Testis (tissue), 3 donors: Measurements from ENCODE around the gene TNRC6A. TPM values are rescaled to one million over a fixed set of nuclear protein-coding genes. Genes with fewer than 3 reads are reported as not detected.
A peak's percentile ranks its signal among the peaks of the same experiment; 100 is the strongest.
"Not testable (repeated sequence)": the region's sequence is repeated elsewhere in the genome, so short reads cannot be mapped to it uniquely, and the experiment has no call there.

Experiments
- DNase-seq: peaks from one replicate; pipeline ENCODE4 v3.0.0-alpha.2; 2019
- H3K27ac ChIP-seq, 2 donors: fragments of 200-600 bp; sonication (generic); one replicate each; pipeline ENCODE4 v1.5.1; 2019
- H3K27me3 ChIP-seq: fragments of 200-600 bp; sonication (generic); one replicate; pipeline ENCODE4 v1.5.1; 2019
- H3K36me3 ChIP-seq: fragments of 200-600 bp; sonication (generic); one replicate; pipeline ENCODE4 v1.5.1; 2017; ENCODE audit warnings: low read depth; ENCODE audit errors: missing control alignments
- H3K4me1 ChIP-seq: fragments of 200-600 bp; sonication (generic); one replicate; pipeline ENCODE4 v1.5.1; 2019
- H3K4me3 ChIP-seq, 2 donors: fragments of 200-600 bp; sonication (generic); one replicate each; pipeline ENCODE4 v1.5.1; 2017 to 2019
- H3K9me3 ChIP-seq: fragments of 200-600 bp; sonication (generic); one replicate; pipeline ENCODE4 v1.5.1; 2017
- CTCF ChIP-seq, 3 experiments: fragments of 450-650 bp in 2 of 3; fragments of 200-600 bp in 1 of 3; sonication (generic) in 1 of 3; IDR thresholded peaks; one replicate each; pipeline ENCODE4 v1.5.1; 2016 to 2019; ENCODE audit warnings: antibody characterized with exemption in 3 of 3, mild to moderate bottlenecking in 2 of 3, moderate library complexity in 1 of 3
- POLR2A ChIP-seq: fragments of 450-650 bp; IDR thresholded peaks from one replicate; pipeline ENCODE4 v1.6.1; 2017; ENCODE audit warnings: antibody characterized with exemption, mild to moderate bottlenecking, moderate library complexity
- WGBS, 2 donors: methylation state at CpG; one replicate each; pipeline ENCODE4 v1.1.5; 2018; 5-methylcytosine and 5-hydroxymethylcytosine counted together
- intact Hi-C: fragments of 100-400 bp; cut with DNase I; formaldehyde crosslinking; loops from one replicate; pipeline ENCODE4 v1.15.1; 2023; ENCODE audit warnings: low total_unique reads
- polyA plus RNA-seq: library from polyadenylated mRNA; stranded (reverse); fragments of 350-450 nt; fragmentation: Illumina TruSeq; extraction: RNeasy Lipid Tissue Mini Kit (QIAGEN cat#74804); gene quantifications from one replicate; pipeline ENCODE4 v1.2.3, GENCODE V29; 2014; ENCODE audit warnings: low read depth, low replicate concordance; ENCODE audit not compliant: insufficient read depth
- total RNA-seq, 2 donors: library from RNA; depleted of rRNA; stranded (reverse); fragments of >200 nt; gene quantifications; one replicate each; pipeline ENCODE4 v1.2.3, GENCODE V29; 2016

The TNRC6A gene
- total and polyA plus RNA-seq, 3 donors from 2014 or later = 32.3 to 103 (median 94.1) TPM

GRCh38 chr16:24853830-24854229 is 124.4 kb downstream of the TNRC6A start:
- Histone ChIP-seq H3K4me3 (no peak overlapping the region), H3K9me3 (no peaks in the 10 kb centered on the region)
- intact Hi-C loops = no loop called here

GRCh38 chr16:24854607-24855171 is 125.2 kb downstream of the TNRC6A start:
- intact Hi-C loops = no loop called here
- Histone ChIP-seq H3K4me1 (peaks cover 8% of the 10 kb centered on the region), H3K27me3 (no peaks in the 10 kb centered on the region), H3K9me3 (no peaks in the 10 kb centered on the region), H3K4me3 (no peak overlapping the region), H3K27ac (no peak overlapping the region), H3K36me3 (no peaks in the 10 kb centered on the region)
- TF ChIP-seq POLR2A (no peak), CTCF (IDR thresholded peaks at IDR 0.05) (no peak)
- DNase-seq = no peak

More at GRCh38 chr16:24853830-24854229, 124.4 kb downstream of the TNRC6A start:
- 23 to 24% methylated on average over 8 to 18 of the region's 18 CpGs for WGBS, 2 donors
- peak; percentile 60 for DNase-seq
- H3K36me3 ChIP-seq = no peaks in the 10 kb centered on the region
- H3K27ac ChIP-seq = no peak overlapping the region
- peaks cover 8% of the 10 kb centered on the region for H3K4me1 ChIP-seq
- no peaks in the 10 kb centered on the region for H3K27me3 ChIP-seq
- no peak for TF ChIP-seq POLR2A
- TF ChIP-seq CTCF (IDR thresholded peaks at IDR 0.05) = no peak

- H3K27me3 ChIP-seq = no peaks in the 10 kb centered on the region
- H3K36me3 ChIP-seq = no peaks in the 10 kb centered on the region
- intact Hi-C loops = no loop called here
- no peak overlapping the region for H3K4me3 ChIP-seq
- H3K27ac ChIP-seq = no peak overlapping the region
- peaks cover 8% of the 10 kb centered on the region for H3K4me1 ChIP-seq
- WGBS, 2 donors = 76 to 85% methylated on average over 5 of the region's 5 CpGs
- no peak for TF ChIP-seq POLR2A
- no peak for TF ChIP-seq CTCF (IDR thresholded peaks at IDR 0.05)
- H3K9me3 ChIP-seq = no peaks in the 10 kb centered on the region
- DNase-seq = no peak
These were observed 126.2 kb downstream of the TNRC6A start for GRCh38 chr16:24855678-24856077.

- H3K4me1 ChIP-seq, H3K4me3 ChIP-seq, H3K36me3 ChIP-seq, DNase-seq, H3K27me3 ChIP-seq, H3K9me3 ChIP-seq, H3K27ac ChIP-seq, intact Hi-C loops: not testable (repeated sequence)
- 73 to 85% methylated on average over 8 of the region's 8 CpGs for WGBS, 2 donors
These were observed 127.4 kb downstream of the TNRC6A start for GRCh38 chr16:24856871-24857270.

- H3K36me3 ChIP-seq = no peaks in the 10 kb centered on the region
- peaks cover 8% of the 10 kb centered on the region for H3K4me1 ChIP-seq
- H3K9me3 ChIP-seq = no peaks in the 10 kb centered on the region
- H3K27ac ChIP-seq = no peak overlapping the region
- DNase-seq = peak; percentile 65
- WGBS, 2 donors = 28 to 34% methylated on average over 9 of the region's 9 CpGs
- intact Hi-C loops = no loop called here
- no peak for TF ChIP-seq POLR2A
- no peaks in the 10 kb centered on the region for H3K27me3 ChIP-seq
- H3K4me3 ChIP-seq = no peak overlapping the region
These were observed 129.0 kb downstream of the TNRC6A start for GRCh38 chr16:24858219-24859041.
